Lower leg skin (tissue), 4 donors: Measurements from ENCODE around the gene NTRK2. TPM values are rescaled to one million over a fixed set of nuclear protein-coding genes. Genes with fewer than 3 reads are reported as not detected.

Experiments
- DNase-seq, 2 donors: peaks; one replicate each; pipeline ENCODE4 v3.0.0-alpha.2; 2019; ENCODE audit warnings: low spot score in 2 of 2
- H3K4me3 ChIP-seq: fragments of 200-600 bp; sonication (generic); 2 replicates; pipeline ENCODE4 v1.5.1; 2017; ENCODE audit warnings: mild to moderate bottlenecking, low read depth; ENCODE audit not compliant: poor library complexity, severe bottlenecking
- CTCF ChIP-seq, 3 donors: fragments of 450-650 bp; IDR thresholded peaks; one replicate each; pipeline ENCODE4 v1.5.1; 2016; ENCODE audit warnings: antibody characterized with exemption in 3 of 3, mild to moderate bottlenecking in 3 of 3, moderate library complexity in 2 of 3
- POLR2A ChIP-seq, 2 donors: fragments of 450-650 bp; IDR thresholded peaks; one replicate each; pipeline ENCODE4 v1.6.1; 2016 to 2017; ENCODE audit warnings: antibody characterized with exemption in 2 of 2, mild to moderate bottlenecking in 1 of 2, moderate library complexity in 1 of 2
- WGBS, 2 donors: methylation state at CpG; one replicate each; pipeline ENCODE4 v1.1.5; 2018; 5-methylcytosine and 5-hydroxymethylcytosine counted together
- intact Hi-C: fragments of 100-400 bp; cut with DNase I; formaldehyde crosslinking; loops from one replicate; pipeline ENCODE4 v1.15.0; 2023; ENCODE audit warnings: low total_unique reads
- total RNA-seq, 4 donors: library from RNA; depleted of rRNA; stranded (reverse); fragments of >200 nt; gene quantifications; one replicate each; pipeline ENCODE4 v1.1.0, GENCODE V29; 2016

The NTRK2 gene
- total RNA-seq, 4 donors from 2014 or later: 6.2 to 16.3 (median 10.3) TPM

GRCh38 chr9:84781931-84782866 is 112.7 kb downstream of the NTRK2 start:
- intact Hi-C loops: no loop called here
- DNase-seq: no peak
- 74 to 77% methylated on average over 11 of the region's 11 CpGs for WGBS, 2 donors
- H3K4me3 ChIP-seq: no peak overlapping the region
- TF ChIP-seq CTCF (IDR thresholded peaks at IDR 0.05) (no peak), POLR2A (IDR thresholded peaks at IDR 0.05) (no peak)

- intact Hi-C loops: no loop called here
- no peak for DNase-seq
- H3K4me3 ChIP-seq: no peak overlapping the region
- TF ChIP-seq POLR2A (IDR thresholded peaks at IDR 0.05) (no peak), CTCF (IDR thresholded peaks at IDR 0.05) (no peak)
- 74 to 82% methylated on average over 4 of the region's 4 CpGs for WGBS, 2 donors
Observed at GRCh38 chr9:84785792-84786547, 116.4 kb downstream of the NTRK2 start.

- TF ChIP-seq POLR2A (IDR thresholded peaks at IDR 0.05) (no peak), CTCF (IDR thresholded peaks at IDR 0.05) (no peak)
- H3K4me3 ChIP-seq: no peak overlapping the region
- no peak for DNase-seq
- intact Hi-C loops: no loop called here
- WGBS, 2 donors: 43 to 56% methylated on average over 5 of the region's 5 CpGs
Observed at GRCh38 chr9:84788803-84789462, 119.4 kb downstream of the NTRK2 start.

GRCh38 chr9:84789463-84789830 is 119.9 kb downstream of the NTRK2 start:
- WGBS, 2 donors: 65 to 73% methylated on average over 5 of the region's 5 CpGs
- H3K4me3 ChIP-seq: no peak overlapping the region
- intact Hi-C loops: no loop called here
- DNase-seq: no peak
- TF ChIP-seq CTCF (IDR thresholded peaks at IDR 0.05) (no peak), POLR2A (IDR thresholded peaks at IDR 0.05) (no peak)

- intact Hi-C loops: no loop called here
- TF ChIP-seq CTCF (IDR thresholded peaks at IDR 0.05): no peak
- no peak for TF ChIP-seq POLR2A (IDR thresholded peaks at IDR 0.05)
- 66 to 75% methylated on average over 2 of the region's 2 CpGs for WGBS, 2 donors
Observed at GRCh38 chr9:84791643-84792042, 122.1 kb downstream of the NTRK2 start.

More at GRCh38 chr9:84791643-84792042, 122.1 kb downstream of the NTRK2 start:
- H3K4me3 ChIP-seq: no peak overlapping the region
- no peak for DNase-seq
